Measurements from ENCODE around the gene SNRNP48.
A peak's percentile ranks its signal among the peaks of the same experiment; 100 is the strongest.

SNRNP48 gene

GRCh38 chr6:7589949-7590917, at the start of gene SNRNP48:
SNRNP48 (plus strand) TSS chr6:7590198; CDS start chr6:7590258, 60 bp downstream.
- DNase-seq = peak; percentile 93

GRCh38 chr6:7540595-7540994, 49.4 kb upstream of the SNRNP48 start:
- no peak for DNase-seq

- peak; percentile 74 for DNase-seq
Measured at GRCh38 chr6:7541175-7542064, 48.6 kb upstream of the SNRNP48 start, which contains the start of gene DSP. DSP (plus strand) TSS chr6:7541671; CDS start chr6:7541916, 245 bp downstream.

GRCh38 chr6:7542065-7542873, 47.7 kb upstream of the SNRNP48 start:
- no peak for DNase-seq

GRCh38 chr6:7542874-7543624, 46.9 kb upstream of the SNRNP48 start:
- DNase-seq = peak; percentile 88

GRCh38 chr6:7543789-7544424, 46.1 kb upstream of the SNRNP48 start:
- DNase-seq = no peak

- DNase-seq = peak; percentile 19
Measured at GRCh38 chr6:7544597-7544996, 45.4 kb upstream of the SNRNP48 start.

- DNase-seq = no peak
Measured at GRCh38 chr6:7545316-7546019, 44.5 kb upstream of the SNRNP48 start.

GRCh38 chr6:7546020-7546369, 44.0 kb upstream of the SNRNP48 start:
- DNase-seq = no peak

- DNase-seq = no peak
Measured at GRCh38 chr6:7546383-7546782, 43.6 kb upstream of the SNRNP48 start.

- DNase-seq = no peak
Measured at GRCh38 chr6:7546896-7547295, 43.1 kb upstream of the SNRNP48 start.

GRCh38 chr6:7547315-7547714, 42.7 kb upstream of the SNRNP48 start:
- DNase-seq = no peak

GRCh38 chr6:7550433-7550801, 39.6 kb upstream of the SNRNP48 start:
- peak; percentile 65 for DNase-seq

- DNase-seq = no peak
Measured at GRCh38 chr6:7554533-7555275, 35.3 kb upstream of the SNRNP48 start.

GRCh38 chr6:7555671-7556070, 34.3 kb upstream of the SNRNP48 start:
- DNase-seq = no peak

GRCh38 chr6:7556394-7557106, 33.4 kb upstream of the SNRNP48 start:
- no peak for DNase-seq

GRCh38 chr6:7557652-7558051, 32.3 kb upstream of the SNRNP48 start:
- DNase-seq = no peak

GRCh38 chr6:7558781-7559180, 31.2 kb upstream of the SNRNP48 start:
- DNase-seq = no peak

GRCh38 chr6:7559196-7559595, 30.8 kb upstream of the SNRNP48 start:
- no peak for DNase-seq
